ENCODE measurements around the gene HK2.
"Not testable (repeated sequence)": the region's sequence is repeated elsewhere in the genome, so short reads cannot be mapped to it uniquely, and the experiment has no call there.

HK2 gene

DNA sequence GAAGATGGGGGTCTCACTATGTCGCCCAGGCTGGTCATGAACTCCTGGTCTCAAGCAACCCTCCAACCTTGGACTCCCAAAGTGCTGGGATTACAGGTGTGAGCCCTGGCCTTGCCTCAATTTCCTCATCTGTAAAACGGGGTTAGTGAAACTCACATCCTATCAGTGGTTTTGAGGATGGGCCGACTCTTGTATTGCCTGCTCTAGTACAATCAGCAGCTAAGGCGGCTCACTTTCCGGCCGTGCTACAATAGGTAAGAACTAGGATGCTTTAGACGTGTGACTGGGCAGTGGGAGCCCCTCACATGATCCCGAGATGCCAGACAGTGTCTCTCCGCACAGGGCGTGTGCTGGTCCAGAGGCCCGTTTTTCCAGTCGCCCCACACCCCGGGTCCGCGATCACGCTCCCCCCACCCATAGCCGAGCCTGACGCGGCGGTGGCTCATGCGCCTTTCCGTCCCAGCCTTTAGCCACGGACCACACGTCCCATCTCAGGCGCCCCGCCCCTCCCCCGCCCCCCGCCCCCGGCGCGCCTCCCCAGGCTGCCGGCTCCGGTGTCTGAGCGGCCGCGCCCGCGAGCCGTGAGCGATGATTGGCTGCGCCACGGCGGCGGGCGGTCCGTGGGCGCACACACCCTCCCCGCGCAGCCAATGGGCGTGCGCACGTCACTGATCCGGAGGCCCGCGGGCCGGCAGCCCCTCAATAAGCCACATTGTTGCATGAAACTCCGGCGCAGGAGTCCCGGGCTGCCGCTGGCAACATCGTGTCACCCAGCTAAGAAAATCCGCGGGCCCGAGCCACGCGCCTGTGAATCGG is at the start of gene HK2:
Gene HK2, plus strand, starts transcription at position 710 of the 816 bp plus-strand sequence. CDS start 454 bp downstream, outside the sequence.
- peak within 1 kb of the TSS; percentile 97 for H3K9ac ChIP-seq
- H3K4me1 ChIP-seq = peaks cover 54% of the 10 kb centered on the region
- H3K4me2 ChIP-seq = peak within 1 kb of the TSS; percentile 93
- H3K9me3 ChIP-seq = no peaks in the 10 kb centered on the region
- H3K4me3 ChIP-seq = peak within 1 kb of the TSS; percentile 100
- no peak for TF ChIP-seq Cebpa-rat (IDR thresholded peaks at IDR 0.05)
- H3K36me3 ChIP-seq = peaks cover 15% of the 10 kb centered on the region
- H3K27ac ChIP-seq = peak within 1 kb of the TSS; percentile 96
- no peaks in the 10 kb centered on the region for H3K27me3 ChIP-seq
- H4K20me1 ChIP-seq = peaks cover 31% of the 10 kb centered on the region

DNA sequence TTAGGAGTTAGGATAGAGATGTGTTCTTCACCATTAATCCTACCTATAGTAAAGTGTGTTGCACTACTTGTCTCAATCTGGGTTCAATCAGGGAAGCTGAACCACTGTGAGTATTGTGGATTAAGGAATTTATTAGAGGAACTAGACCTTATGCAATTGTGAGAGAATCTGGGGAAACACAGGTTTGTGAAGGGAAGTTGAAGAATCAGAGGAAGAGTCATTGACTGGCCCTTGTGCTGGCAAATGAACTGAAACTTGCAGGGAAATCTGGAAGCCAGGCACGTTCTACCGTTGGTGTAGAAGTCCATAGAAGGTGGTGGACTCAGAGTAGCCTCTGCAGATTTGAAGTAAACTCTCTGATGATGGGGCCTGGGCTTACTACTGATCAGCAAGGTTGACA is 44.7 kb upstream of the HK2 start:
- H3K27ac ChIP-seq = no peak overlapping the region
- no peaks in the 10 kb centered on the region for H4K20me1 ChIP-seq
- H3K27me3 ChIP-seq = no peaks in the 10 kb centered on the region
- peaks cover 46% of the 10 kb centered on the region for H3K9me3 ChIP-seq
- H3K4me1 ChIP-seq = peaks cover 6% of the 10 kb centered on the region; the same call in 1 of the 2 replicates
- H3K4me3 ChIP-seq = no peak overlapping the region
- no peak overlapping the region for H3K9ac ChIP-seq
- H3K4me2 ChIP-seq = no peak overlapping the region
- H3K36me3 ChIP-seq = no peaks in the 10 kb centered on the region
- TF ChIP-seq Cebpa-rat (IDR thresholded peaks at IDR 0.05) = no peak

DNA sequence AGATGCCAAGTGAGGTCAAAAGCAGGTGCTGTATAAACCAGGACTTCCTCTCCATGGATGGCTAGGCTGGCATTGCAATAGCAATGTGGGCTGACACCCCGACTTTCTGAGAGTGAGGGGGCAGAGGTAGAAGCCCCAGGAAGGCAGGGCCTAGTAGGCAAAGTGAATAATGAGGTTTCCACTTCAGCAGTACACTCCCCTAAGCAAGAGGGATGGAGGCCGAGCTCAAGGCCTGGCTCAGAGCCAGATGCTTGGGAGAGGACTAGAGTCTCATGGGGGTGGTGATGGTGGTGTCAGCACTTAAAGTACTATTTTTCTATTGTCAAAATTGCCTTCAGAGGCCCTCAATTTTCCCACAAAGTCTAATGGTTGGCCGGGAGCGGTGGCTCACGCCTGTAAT is 41.6 kb upstream of the HK2 start:
- H3K4me3 ChIP-seq = no peak overlapping the region
- no peaks in the 10 kb centered on the region for H3K36me3 ChIP-seq
- H4K20me1 ChIP-seq = no peaks in the 10 kb centered on the region
- H3K27ac ChIP-seq = no peak overlapping the region
- no peak overlapping the region for H3K9ac ChIP-seq
- H3K9me3 ChIP-seq = peaks cover 29% of the 10 kb centered on the region
- TF ChIP-seq Cebpa-rat (IDR thresholded peaks at IDR 0.05) = no peak
- peaks cover 6% of the 10 kb centered on the region; the same call in 1 of the 2 replicates for H3K4me1 ChIP-seq
- H3K27me3 ChIP-seq = no peaks in the 10 kb centered on the region
- no peak overlapping the region for H3K4me2 ChIP-seq

DNA sequence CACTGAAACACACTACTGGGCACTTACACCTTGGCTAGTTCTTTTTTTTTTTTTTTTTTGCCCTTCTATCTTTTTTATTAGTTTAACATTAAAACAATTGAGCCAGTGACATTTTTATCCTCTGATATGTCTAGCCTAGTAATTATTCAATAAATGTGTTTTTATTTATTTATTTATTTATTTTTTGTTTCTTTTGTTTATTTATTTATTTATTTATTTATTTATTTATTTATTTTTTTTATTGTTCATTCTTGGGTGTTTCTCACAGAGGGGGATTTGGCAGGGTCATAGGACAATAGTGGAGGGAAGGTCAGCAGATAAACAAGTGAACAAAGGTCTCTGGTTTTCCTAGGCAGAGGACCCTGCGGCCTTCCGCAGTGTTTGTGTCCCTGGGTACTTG is 39.0 kb upstream of the HK2 start:
- H3K4me1 ChIP-seq = not testable (repeated sequence)

DNA sequence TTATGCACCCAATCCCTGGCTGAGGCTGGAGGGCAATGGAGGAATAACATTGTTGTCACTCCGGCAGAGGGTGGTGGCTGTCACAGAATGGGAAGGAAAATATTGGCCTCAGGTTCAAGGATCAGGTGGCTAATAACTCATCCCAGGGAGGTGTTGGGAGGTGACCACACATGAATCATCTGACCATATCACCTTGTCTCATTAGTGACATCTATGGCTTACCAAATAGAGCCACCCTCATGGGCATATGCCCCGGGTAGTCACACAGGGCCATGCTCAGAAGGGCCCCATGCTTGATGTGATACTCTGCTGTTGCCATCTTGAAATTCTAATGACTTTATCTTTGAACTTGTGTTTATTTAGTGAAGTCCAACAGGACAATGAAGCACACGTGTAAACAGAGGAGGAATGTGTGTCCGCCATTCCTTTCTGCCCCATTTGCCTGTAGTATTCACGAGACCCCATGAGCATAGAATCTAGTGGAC is 27.5 kb upstream of the HK2 start:
- no peaks in the 10 kb centered on the region for H3K27me3 ChIP-seq
- no peaks in the 10 kb centered on the region for H3K36me3 ChIP-seq
- H3K4me3 ChIP-seq = no peak overlapping the region
- H4K20me1 ChIP-seq = no peaks in the 10 kb centered on the region
- no peak overlapping the region for H3K9ac ChIP-seq
- TF ChIP-seq Cebpa-rat (IDR thresholded peaks at IDR 0.05) = no peak
- H3K4me2 ChIP-seq = no peak overlapping the region
- 0 out of 2 replicates have a peak, but pooled peaks cover 3% of the 10 kb centered on the region for H3K9me3 ChIP-seq
- peaks cover 6% of the 10 kb centered on the region; the same call in 1 of the 2 replicates for H3K4me1 ChIP-seq
- no peak overlapping the region for H3K27ac ChIP-seq

More for the DNA sequence above, 39.0 kb upstream of the HK2 start:
- not testable (repeated sequence) for H3K4me3 ChIP-seq, H4K20me1 ChIP-seq, H3K36me3 ChIP-seq, H3K27me3 ChIP-seq, H3K27ac ChIP-seq, H3K9ac ChIP-seq, H3K4me2 ChIP-seq
- H3K9me3 ChIP-seq = peaks cover 19% of the 10 kb centered on the region

DNA sequence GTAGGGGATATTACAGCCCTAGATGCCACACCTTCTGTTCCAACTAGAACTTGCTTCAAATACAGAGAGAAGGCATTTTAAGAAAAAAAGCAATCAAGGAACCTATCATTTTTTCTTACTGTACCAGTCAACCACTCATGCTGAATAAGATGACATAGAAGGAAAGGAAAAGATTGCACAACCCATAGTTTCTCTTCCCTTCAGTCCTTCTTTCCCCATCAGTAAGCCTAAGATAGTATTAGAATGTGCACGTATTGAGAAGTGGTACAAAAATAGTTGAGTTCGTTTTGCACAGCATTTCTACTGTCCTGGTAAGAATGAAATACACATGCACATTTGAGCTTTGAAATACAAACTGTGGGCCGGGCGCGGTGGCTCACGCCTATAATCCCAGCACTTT is 27.0 kb upstream of the HK2 start:
- no peaks in the 10 kb centered on the region for H4K20me1 ChIP-seq
- TF ChIP-seq Cebpa-rat (IDR thresholded peaks at IDR 0.05) = no peak
- H3K36me3 ChIP-seq = no peaks in the 10 kb centered on the region
- H3K4me2 ChIP-seq = no peak overlapping the region
- 0 out of 2 replicates have a peak, but pooled peaks cover 3% of the 10 kb centered on the region for H3K9me3 ChIP-seq
- H3K27ac ChIP-seq = no peak overlapping the region
- H3K4me1 ChIP-seq = peaks cover 6% of the 10 kb centered on the region; the same call in 1 of the 2 replicates
- no peak overlapping the region for H3K9ac ChIP-seq
- no peak overlapping the region for H3K4me3 ChIP-seq
- no peaks in the 10 kb centered on the region for H3K27me3 ChIP-seq

DNA sequence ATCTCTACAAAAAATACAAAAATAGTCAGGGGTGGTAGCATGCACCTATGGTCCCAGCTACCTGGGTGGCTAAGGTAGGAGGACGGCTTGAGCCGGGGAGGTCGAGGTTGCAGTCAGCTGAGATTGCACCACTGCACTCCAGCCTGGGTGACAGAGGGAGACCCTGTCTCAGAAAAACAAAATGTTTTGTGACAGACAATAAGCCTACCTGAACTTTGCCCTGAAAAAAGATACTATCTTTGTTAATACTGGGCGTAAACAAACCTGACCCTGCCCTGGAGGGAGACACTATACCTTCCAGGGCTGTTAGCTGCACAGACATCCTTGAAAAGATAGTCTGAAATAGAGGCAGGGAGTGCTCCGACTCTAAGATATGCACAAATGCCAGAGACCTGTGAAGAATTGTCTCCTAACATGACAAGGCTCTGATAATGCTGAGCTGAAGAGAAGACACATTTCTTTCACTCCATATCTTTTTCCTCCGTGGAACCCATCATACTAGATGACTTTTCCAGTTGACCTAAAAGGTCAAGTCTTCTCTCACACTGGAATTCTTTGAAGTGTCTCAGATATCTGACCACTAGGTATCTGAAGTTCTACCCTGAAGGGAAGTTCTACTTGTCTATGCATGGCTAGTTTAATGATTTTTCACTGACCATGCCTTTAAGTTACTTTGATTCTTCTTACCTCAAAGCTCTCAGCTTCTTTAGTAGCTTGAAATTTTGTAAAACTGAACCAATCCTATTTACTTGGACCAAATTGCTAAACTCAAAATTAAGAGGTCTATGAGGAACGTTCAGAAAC is 20.9 kb upstream of the HK2 start:
- Histone ChIP-seq H3K9me3 (0 out of 2 replicates have a peak, but pooled peaks cover 3% of the 10 kb centered on the region), H3K36me3 (no peaks in the 10 kb centered on the region), H3K4me2 (no peak overlapping the region), H3K9ac (no peak overlapping the region), H3K4me3 (no peak overlapping the region), H4K20me1 (no peaks in the 10 kb centered on the region), H3K27me3 (no peaks in the 10 kb centered on the region), H3K27ac (no peak overlapping the region), H3K4me1 (peaks cover 26% of the 10 kb centered on the region)
- no peak for TF ChIP-seq Cebpa-rat (IDR thresholded peaks at IDR 0.05)

DNA sequence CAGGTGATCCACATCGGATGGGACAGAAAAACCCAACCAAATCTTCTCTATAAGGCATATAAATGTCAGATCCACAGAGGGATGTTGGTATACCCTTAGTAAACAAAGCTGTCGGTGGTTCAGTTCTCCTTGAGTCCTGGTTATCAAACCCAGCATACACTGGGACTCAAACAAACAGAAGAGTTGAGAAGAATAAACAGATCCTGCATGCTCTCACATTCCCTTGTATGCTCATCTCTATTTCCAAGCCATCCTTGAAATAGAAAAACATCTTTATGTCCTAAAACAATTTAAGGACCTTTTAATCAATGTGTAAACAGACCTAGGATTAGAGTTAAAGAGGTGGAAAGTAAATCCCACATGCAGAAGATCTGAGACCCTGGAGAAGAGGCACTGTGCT is 19.8 kb upstream of the HK2 start:
- peaks cover 26% of the 10 kb centered on the region for H3K4me1 ChIP-seq
- H3K36me3 ChIP-seq = no peaks in the 10 kb centered on the region
- H3K9ac ChIP-seq = no peak overlapping the region
- H3K27ac ChIP-seq = no peak overlapping the region
- no peak for TF ChIP-seq Cebpa-rat (IDR thresholded peaks at IDR 0.05)
- no peaks in the 10 kb centered on the region for H4K20me1 ChIP-seq
- H3K4me2 ChIP-seq = no peak overlapping the region
- H3K27me3 ChIP-seq = no peaks in the 10 kb centered on the region
- H3K4me3 ChIP-seq = no peak overlapping the region
- H3K9me3 ChIP-seq = no peaks in the 10 kb centered on the region

DNA sequence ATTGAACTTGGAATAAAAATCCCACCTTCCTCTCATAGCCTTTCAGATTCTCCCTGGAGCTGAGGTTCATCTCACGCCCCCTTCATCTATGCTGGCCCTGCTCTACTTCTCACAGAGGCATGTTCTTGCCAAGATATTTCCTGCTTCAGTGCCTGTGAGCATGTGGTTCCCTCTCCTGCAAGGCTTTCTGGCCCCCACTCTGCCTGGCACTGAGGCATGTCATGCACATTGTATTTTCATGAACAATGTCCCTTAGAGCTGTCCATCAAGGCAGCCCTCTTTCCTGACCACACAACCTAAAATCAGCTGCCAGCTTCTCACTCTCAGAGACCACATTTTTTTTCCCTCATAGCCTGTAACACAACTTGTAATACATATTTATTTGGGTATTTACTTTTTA is 18.0 kb upstream of the HK2 start:
- Histone ChIP-seq H3K9me3 (no peaks in the 10 kb centered on the region), H3K4me3 (no peak overlapping the region), H3K27ac (peak overlapping the region; percentile 70; the same call in 1 of the 2 replicates), H3K9ac (no peak overlapping the region), H3K4me2 (peak overlapping the region; percentile 73), H3K4me1 (peaks cover 26% of the 10 kb centered on the region), H3K27me3 (no peaks in the 10 kb centered on the region), H3K36me3 (no peaks in the 10 kb centered on the region), H4K20me1 (no peaks in the 10 kb centered on the region)
- TF ChIP-seq Cebpa-rat (IDR thresholded peaks at IDR 0.05) = no peak

All from BLaER1 (cell line).